Occipital lobe (tissue), 3 donors: ENCODE data around the gene FCRL6. TPM values are rescaled to one million over a fixed set of nuclear protein-coding genes. Genes with fewer than 3 reads are reported as not detected.
A peak's percentile ranks its signal among the peaks of the same experiment; 100 is the strongest.

Experiments
- DNase-seq: peaks from one replicate; lab custom pipeline; 2025; lab: John Stamatoyannopoulos, UW
- small RNA-seq: library from RNA; depleted of rRNA; stranded (forward); fragments of <200 nt; gene quantifications from one replicate; pipeline ENCODE3, GENCODE V24; 2014
- total RNA-seq: library from RNA; depleted of rRNA; stranded (reverse); fragments of >200 nt; gene quantifications from one replicate; pipeline ENCODE4 v1.2.3, GENCODE V29; 2014

FCRL6 gene
- total RNA-seq, 1 donor from 2014 or later = not detected

DNA sequence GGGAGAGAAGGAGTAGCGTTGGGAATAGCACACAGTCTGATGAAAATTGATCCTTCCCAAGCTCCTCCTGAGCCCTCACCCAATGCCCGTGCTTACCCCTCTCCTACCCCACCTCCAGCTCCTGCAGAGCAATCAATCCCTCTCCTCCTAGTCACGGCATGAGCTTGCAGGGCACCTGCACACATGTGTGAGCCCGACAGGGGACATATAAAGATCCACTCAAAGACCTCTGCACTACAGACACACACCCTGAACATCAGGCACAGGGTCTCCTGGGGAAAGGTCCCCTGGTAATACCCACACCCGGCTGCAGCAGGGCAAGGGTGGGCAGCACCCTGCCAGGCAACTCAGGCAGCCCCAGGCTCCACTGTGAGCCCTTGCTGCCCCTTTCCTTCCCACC lies 59.9 kb downstream of the FCRL6 start:
- DNase-seq = no peak

- DNase-seq = no peak
These were observed 60.4 kb downstream of the FCRL6 start, which contains the start of gene VSIG8 for GRCh38 chr1:159862557-159862956. Gene VSIG8, minus strand, starts transcription at chr1:159862657. Its CDS starts 136 bp downstream, at chr1:159862521.

GRCh38 chr1:159864262-159864661 lies 62.1 kb downstream of the FCRL6 start:
- DNase-seq = no peak

Small RNAs within 50 kb of the gene (small RNA-seq; reads per million reads assigned to genes)
- 4.4 reads per million, percentile 89 among the genes with 10 or more reads in this experiment for gene RF00570

Other genes with a start within 250 kb of the FCRL6 start
- not detected for gene APCS, start 214.5 kb upstream of the FCRL6 start, total RNA-seq
- gene CRP, start 87.8 kb upstream of the FCRL6 start, total RNA-seq = 0.31 TPM
- gene DUSP23, start 21.4 kb upstream of the FCRL6 start, total RNA-seq = 21.4 TPM
- not detected for gene SLAMF8, start 24.5 kb downstream of the FCRL6 start, total RNA-seq
- not detected for gene VSIG8, start 60.3 kb downstream of the FCRL6 start, total RNA-seq
- gene CFAP45, start 97.8 kb downstream of the FCRL6 start, total RNA-seq = 0.47 TPM
- gene TAGLN2, start 123.1 kb downstream of the FCRL6 start, total RNA-seq = 28.1 TPM
- 5.9 TPM for gene IGSF9, start 143.3 kb downstream of the FCRL6 start, total RNA-seq
- gene SLAMF9, start 151.9 kb downstream of the FCRL6 start, total RNA-seq = not detected
- gene PIGM, start 229.6 kb downstream of the FCRL6 start, total RNA-seq = 9.5 TPM